IMR-90 (cell line): ENCODE data around the gene CERS5. TPM values are rescaled to one million over a fixed set of nuclear protein-coding genes. Genes with fewer than 3 reads are reported as not detected.

ENCODE experiments used
- ATAC-seq: fragments of 200-7000 bp; cut with Tn5 transposase; 2 replicates; pipeline ENCODE4 v1.9.1; 2020; ENCODE audit warnings: low read depth, mild to moderate bottlenecking, moderate library complexity
- BruUV-seq: library from RNA; stranded (reverse); fragments of 400-500 nt; replicated peaks from 2 replicates; lab custom pipeline; 2021; lab: Mats Ljungman, UMichigan
- CTCF ChIA-PET: fragments of 300-600 bp; formaldehyde crosslinking; extraction: SDS; loops from one replicate; lab custom pipeline; 2021; ENCODE audit warnings: antibody characterized with exemption; lab: Yijun Ruan, JAX
- POLR2A ChIA-PET: fragments of 300-600 bp; sonication (Branson Sonifier 250); formaldehyde crosslinking; loops from one replicate; lab custom pipeline; 2022; ENCODE audit warnings: antibody characterized with exemption; ENCODE audit not compliant: unreplicated experiment; lab: Charles Lee
- DNase-seq: peaks from one replicate; pipeline ENCODE4 v3.0.0; 2013
- H2AFZ ChIP-seq: replicated peaks from 2 replicates; pipeline ENCODE3; 2013; ENCODE audit warnings: low read length, mild to moderate bottlenecking; ENCODE audit not compliant: poor library complexity
- H2AK5ac ChIP-seq: 2 replicates; pipeline ENCODE4 v1.6.1; 2013; ENCODE audit warnings: low read depth, low read length, inconsistent platforms
- H2AK9ac ChIP-seq: replicated peaks from 2 replicates; pipeline ENCODE3; 2013; ENCODE audit warnings: mild to moderate bottlenecking, low read depth, low read length, moderate library complexity; ENCODE audit not compliant: poor library complexity
- H2BK120ac ChIP-seq: 2 replicates; pipeline ENCODE4 v1.6.1; 2013; ENCODE audit warnings: low read depth, low read length, inconsistent platforms
- H2BK15ac ChIP-seq: 3 replicates; pipeline ENCODE4 v1.6.1; 2013; ENCODE audit warnings: low read depth, low read length, inconsistent platforms
- H2BK20ac ChIP-seq: 2 replicates; pipeline ENCODE4 v1.6.1; 2013; ENCODE audit warnings: low read depth, mild to moderate bottlenecking, inconsistent platforms, low read length, moderate library complexity
- H2BK5ac ChIP-seq: 2 replicates; pipeline ENCODE4 v1.6.1; 2013; ENCODE audit warnings: mild to moderate bottlenecking, low read depth, low read length, inconsistent platforms; ENCODE audit not compliant: poor library complexity, severe bottlenecking
- H3K14ac ChIP-seq: replicated peaks from 2 replicates; pipeline ENCODE4 v1.6.1; 2013; ENCODE audit warnings: low read depth, low read length, inconsistent platforms
- H3K18ac ChIP-seq: 2 replicates; pipeline ENCODE4 v1.6.1; 2013; ENCODE audit warnings: low read depth, low read length, control low read depth
- H3K23ac ChIP-seq: 2 replicates; pipeline ENCODE4 v1.6.1; 2013; ENCODE audit warnings: low read depth, low read length, inconsistent platforms
- H3K27ac ChIP-seq: 2 replicates; pipeline ENCODE4 v1.5.1; 2013; ENCODE audit warnings: mild to moderate bottlenecking, control low read depth, low read length; ENCODE audit not compliant: insufficient read depth
- H3K27me3 ChIP-seq: 2 replicates; pipeline ENCODE4 v1.6.1; 2013; ENCODE audit warnings: low read length; ENCODE audit not compliant: control insufficient read depth, insufficient read depth
- H3K36me3 ChIP-seq: 2 replicates; pipeline ENCODE4 v1.6.1; 2013; ENCODE audit warnings: low read length, mixed read lengths; ENCODE audit not compliant: control insufficient read depth, insufficient read depth
- H3K4ac ChIP-seq: 2 replicates; pipeline ENCODE4 v1.6.1; 2013; ENCODE audit warnings: low read depth, low read length, inconsistent platforms
- H3K4me1 ChIP-seq: 2 replicates; pipeline ENCODE4 v1.6.1; 2013; ENCODE audit warnings: low read length, mixed read lengths; ENCODE audit not compliant: control insufficient read depth, insufficient read depth
- H3K4me2 ChIP-seq: 2 replicates; pipeline ENCODE4 v1.6.1; 2013; ENCODE audit warnings: low read depth, mild to moderate bottlenecking, control low read depth, low read length, moderate library complexity
- H3K4me3 ChIP-seq: 2 replicates; pipeline ENCODE4 v1.5.1; 2013; ENCODE audit warnings: low read depth, mild to moderate bottlenecking, control low read depth, low read length, moderate library complexity; ENCODE audit not compliant: insufficient read depth
- H3K56ac ChIP-seq: 2 replicates; pipeline ENCODE4 v1.6.1; 2013; ENCODE audit warnings: low read length, inconsistent platforms; ENCODE audit not compliant: insufficient read depth; ENCODE audit errors: extremely low read depth
- H3K79me1 ChIP-seq, 2 experiments: 2 replicates each; pipeline ENCODE4 v1.6.1; 2013; ENCODE audit warnings: low read length in 2 of 2, inconsistent platforms in 1 of 2, low read depth in 1 of 2
- H3K9ac ChIP-seq: 2 replicates; pipeline ENCODE4 v1.6.1; 2013; ENCODE audit warnings: low read depth, low read length, control low read depth
- H3K9me1 ChIP-seq: 2 replicates; pipeline ENCODE4 v1.6.1; 2013; ENCODE audit warnings: low read length, inconsistent platforms; ENCODE audit not compliant: insufficient read depth
- H3K9me3 ChIP-seq: 2 replicates; pipeline ENCODE4 v1.6.1; 2013; ENCODE audit warnings: low read length; ENCODE audit not compliant: control insufficient read depth, insufficient read depth
- H4K20me1 ChIP-seq: 2 replicates; pipeline ENCODE4 v1.6.1; 2013; ENCODE audit warnings: low read length, inconsistent platforms; ENCODE audit not compliant: insufficient read depth
- H4K5ac ChIP-seq: 2 replicates; pipeline ENCODE4 v1.6.1; 2013; ENCODE audit warnings: mild to moderate bottlenecking, low read depth, low read length, control low read depth
- H4K8ac ChIP-seq, 2 experiments: 2 replicates each; pipeline ENCODE4 v1.6.1; 2013; ENCODE audit warnings: low read depth in 2 of 2, low read length in 2 of 2, control low read depth in 1 of 2, inconsistent platforms in 1 of 2
- H4K91ac ChIP-seq: 2 replicates; pipeline ENCODE4 v1.6.1; 2013; ENCODE audit warnings: low read depth, low read length, inconsistent platforms; ENCODE audit not compliant: insufficient read depth
- BHLHE40 ChIP-seq: fragments of 150-350 bp; IDR thresholded peaks from 2 replicates; pipeline ENCODE4 v1.6.1; 2016; ENCODE audit warnings: mild to moderate bottlenecking, low read depth, low read length
- CEBPB ChIP-seq: IDR thresholded peaks from 2 replicates; pipeline ENCODE4 v1.6.1; 2012; ENCODE audit warnings: low read depth, low read length, improper control_type of control experiment
- CHD1 ChIP-seq: IDR thresholded peaks from 2 replicates; pipeline ENCODE4 v1.6.1; 2012; ENCODE audit warnings: low read depth, low read length, improper control_type of control experiment
- ELK1 ChIP-seq: fragments of 150-350 bp; IDR thresholded peaks from 2 replicates; pipeline ENCODE4 v1.6.1; 2016; ENCODE audit warnings: low read depth, mild to moderate bottlenecking, low read length, moderate library complexity, borderline replicate concordance
- FOS ChIP-seq: fragments of 150-350 bp; IDR thresholded peaks from 2 replicates; pipeline ENCODE4 v1.6.1; 2016; ENCODE audit warnings: low read depth, low read length
- MAFK ChIP-seq: IDR thresholded peaks from 2 replicates; pipeline ENCODE4 v1.6.1; 2012; ENCODE audit warnings: low read depth, low read length, improper control_type of control experiment
- MAZ ChIP-seq: IDR thresholded peaks from 2 replicates; pipeline ENCODE4 v1.6.1; 2012; ENCODE audit warnings: low read depth, mild to moderate bottlenecking, low read length, improper control_type of control experiment, moderate library complexity, borderline replicate concordance
- MXI1 ChIP-seq: IDR thresholded peaks from 2 replicates; pipeline ENCODE4 v1.6.1; 2012; ENCODE audit warnings: low read depth, mild to moderate bottlenecking, low read length, moderate library complexity, borderline replicate concordance
- NFE2L2 ChIP-seq: fragments of 150-350 bp; IDR thresholded peaks from 2 replicates; pipeline ENCODE4 v1.6.1; 2016; ENCODE audit warnings: low read depth, mild to moderate bottlenecking, low read length
- POLR2A ChIP-seq: IDR thresholded peaks from 2 replicates; pipeline ENCODE4 v1.6.1; 2012; ENCODE audit warnings: mild to moderate bottlenecking, low read depth, low read length
- RAD21 ChIP-seq: IDR thresholded peaks from 2 replicates; pipeline ENCODE4 v1.6.1; 2012; ENCODE audit warnings: low read length, improper control_type of control experiment
- RCOR1 ChIP-seq: IDR thresholded peaks from 2 replicates; pipeline ENCODE4 v1.6.1; 2012; ENCODE audit warnings: mild to moderate bottlenecking, low read length, improper control_type of control experiment; ENCODE audit not compliant: insufficient replicate concordance
- RFX5 ChIP-seq: IDR thresholded peaks from 2 replicates; pipeline ENCODE4 v1.8.0; 2012; ENCODE audit warnings: low read depth, mild to moderate bottlenecking, low read length, moderate library complexity
- WGBS, 2 experiments: methylation state at CpG; one replicate each; pipeline versions ENCODE4 v1.1.5 to v1.1.7; 2013; ENCODE audit warnings: missing lambda C conversion rate in 2 of 2; ENCODE audit not compliant: insufficient read length in 1 of 2; ENCODE audit errors: extremely low coverage in 2 of 2; 5-methylcytosine and 5-hydroxymethylcytosine counted together
- dilution Hi-C: fragments of 300-500 bp; cut with HindIII; formaldehyde crosslinking; loops from one replicate; pipeline ENCODE4 v1.14.3; 2018; ENCODE audit warnings: low sequenced_read_pairs; ENCODE audit not compliant: unreplicated experiment
- in situ Hi-C: fragments of 300-500 bp; cut with MboI; formaldehyde crosslinking; loops from 3 replicates; pipeline ENCODE4 v1.14.3; 2019; ENCODE audit warnings: low sequenced_read_pairs, inconsistent platforms, mixed read lengths
- intact Hi-C: fragments of 100-400 bp; cut with micrococcal nuclease; formaldehyde crosslinking; loops from 2 replicates; pipeline ENCODE4 v1.10.0; 2022
- polyA plus RNA-seq, 3 experiments: library from polyadenylated mRNA; depleted of rRNA; stranded (reverse); fragments of >200 nt; gene quantifications; 2 replicates each; pipeline ENCODE4 v1.2.3, GENCODE V29; 2012; ENCODE audit warnings: low replicate concordance in 1 of 3
- total RNA-seq: library from RNA; depleted of rRNA; stranded (reverse); fragments of >200 nt; gene quantifications from 2 replicates; pipeline ENCODE4 v1.2.3, GENCODE V29; 2012
- TF ChIP-seq, protein P1 (sequence below): conservative IDR thresholded peaks from 2 replicates; pipeline ENCODE4 v1.5.1; 2012; ENCODE audit warnings: mild to moderate bottlenecking, low read depth, low read length, improper control_type of control experiment

Gene CERS5
- total and polyA plus RNA-seq, 2 of the 4 experiments (the other 2 are of a cell fraction): 40.3 to 60.3 TPM

DNA sequence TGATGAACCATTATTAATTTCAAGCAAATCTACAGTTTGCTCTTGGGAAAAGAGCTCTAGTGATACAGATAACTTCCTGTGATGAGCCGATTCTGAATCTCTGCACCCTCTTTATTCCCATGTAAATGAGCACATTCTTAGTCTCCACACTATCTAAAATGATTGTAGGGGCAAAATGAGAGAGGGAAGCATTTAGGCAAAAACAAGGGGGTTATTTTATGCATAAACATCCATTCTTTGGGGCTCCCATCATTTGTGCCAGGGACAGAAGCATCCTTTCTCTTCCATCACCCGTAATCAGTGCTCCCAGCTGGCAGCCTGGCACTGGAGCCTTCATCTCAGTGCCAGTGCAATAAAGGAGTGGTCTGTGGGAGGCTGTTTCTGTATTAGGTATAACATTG, 65.0 kb downstream of the CERS5 start:
- BruUV-seq: no TSS peak
- Histone ChIP-seq H4K20me1 (0 out of 2 replicates have a peak, but pooled peaks cover 5% of the 10 kb centered on the region), H3K56ac (no peak overlapping the region), H3K4ac (no peak overlapping the region), H2BK120ac (no peak overlapping the region), H4K8ac (no peak overlapping the region), H2AK5ac (no peak overlapping the region), H3K27me3 (peaks cover 4% of the 10 kb centered on the region; the same call in 1 of the 2 replicates), H3K18ac (no peak overlapping the region), H2BK20ac (no peak overlapping the region), H3K23ac (no peak overlapping the region), H3K36me3 (peaks cover 30% of the 10 kb centered on the region), H2BK15ac (no peak overlapping the region), H2AK9ac (no peak overlapping the region), H3K4me3 (no peak overlapping the region), H4K5ac (no peak overlapping the region), H3K9ac (no peak overlapping the region), H3K9me3 (no peaks in the 10 kb centered on the region), H3K14ac (no peak overlapping the region), H3K9me1 (no peaks in the 10 kb centered on the region), H3K27ac (no peak overlapping the region), H4K91ac (no peak overlapping the region), H3K79me1 (peaks cover 0 to 15% of the 10 kb centered on the region in 2 experiments; a peak in 1 of 4 replicates), H3K4me1 (no peaks in the 10 kb centered on the region), H2BK5ac (no peak overlapping the region), H2AFZ (no peak overlapping the region), H3K4me2 (no peak overlapping the region)
- ChIA-PET CTCF (interaction anchor here (0.8 to 1.4 kb wide), 2 partner anchors 10 to 17 kb away, joined by 3 to 4 read pairs; partner anchors contain the start of genes COX14 and SMARCD1), POLR2A (no interaction called here)
- no peak for ATAC-seq
- in situ Hi-C loops: no loop called here
- dilution Hi-C loops: no loop called here
- no peak for TF ChIP-seq BHLHE40
- no peak for TF ChIP-seq MAZ
- no peak for TF ChIP-seq RCOR1
- no peak for TF ChIP-seq POLR2A
- no peak for TF ChIP-seq CEBPB
- TF ChIP-seq MXI1: no peak
- no peak for TF ChIP-seq FOS
- no peak for TF ChIP-seq RAD21
- no peak for TF ChIP-seq CHD1
- no peak for TF ChIP-seq NFE2L2
- TF ChIP-seq, protein P1, sequence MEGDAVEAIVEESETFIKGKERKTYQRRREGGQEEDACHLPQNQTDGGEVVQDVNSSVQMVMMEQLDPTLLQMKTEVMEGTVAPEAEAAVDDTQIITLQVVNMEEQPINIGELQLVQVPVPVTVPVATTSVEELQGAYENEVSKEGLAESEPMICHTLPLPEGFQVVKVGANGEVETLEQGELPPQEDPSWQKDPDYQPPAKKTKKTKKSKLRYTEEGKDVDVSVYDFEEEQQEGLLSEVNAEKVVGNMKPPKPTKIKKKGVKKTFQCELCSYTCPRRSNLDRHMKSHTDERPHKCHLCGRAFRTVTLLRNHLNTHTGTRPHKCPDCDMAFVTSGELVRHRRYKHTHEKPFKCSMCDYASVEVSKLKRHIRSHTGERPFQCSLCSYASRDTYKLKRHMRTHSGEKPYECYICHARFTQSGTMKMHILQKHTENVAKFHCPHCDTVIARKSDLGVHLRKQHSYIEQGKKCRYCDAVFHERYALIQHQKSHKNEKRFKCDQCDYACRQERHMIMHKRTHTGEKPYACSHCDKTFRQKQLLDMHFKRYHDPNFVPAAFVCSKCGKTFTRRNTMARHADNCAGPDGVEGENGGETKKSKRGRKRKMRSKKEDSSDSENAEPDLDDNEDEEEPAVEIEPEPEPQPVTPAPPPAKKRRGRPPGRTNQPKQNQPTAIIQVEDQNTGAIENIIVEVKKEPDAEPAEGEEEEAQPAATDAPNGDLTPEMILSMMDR: no peak
- no peak for TF ChIP-seq MAFK
- TF ChIP-seq RFX5: no peak
- TF ChIP-seq ELK1: no peak
- intact Hi-C loops: no loop called here
- no peak for DNase-seq
- WGBS, 2 experiments: no CpG with 5 or more reads among the region's 2 CpGs
